Measurements from ENCODE around the gene ABCC8. TPM values are rescaled to one million over a fixed set of nuclear protein-coding genes. Genes with fewer than 3 reads are reported as not detected.
A peak's percentile ranks its signal among the peaks of the same experiment; 100 is the strongest.

Gene ABCC8
- total RNA-seq, 1 donor from 2014 or later, result not detected

DNA sequence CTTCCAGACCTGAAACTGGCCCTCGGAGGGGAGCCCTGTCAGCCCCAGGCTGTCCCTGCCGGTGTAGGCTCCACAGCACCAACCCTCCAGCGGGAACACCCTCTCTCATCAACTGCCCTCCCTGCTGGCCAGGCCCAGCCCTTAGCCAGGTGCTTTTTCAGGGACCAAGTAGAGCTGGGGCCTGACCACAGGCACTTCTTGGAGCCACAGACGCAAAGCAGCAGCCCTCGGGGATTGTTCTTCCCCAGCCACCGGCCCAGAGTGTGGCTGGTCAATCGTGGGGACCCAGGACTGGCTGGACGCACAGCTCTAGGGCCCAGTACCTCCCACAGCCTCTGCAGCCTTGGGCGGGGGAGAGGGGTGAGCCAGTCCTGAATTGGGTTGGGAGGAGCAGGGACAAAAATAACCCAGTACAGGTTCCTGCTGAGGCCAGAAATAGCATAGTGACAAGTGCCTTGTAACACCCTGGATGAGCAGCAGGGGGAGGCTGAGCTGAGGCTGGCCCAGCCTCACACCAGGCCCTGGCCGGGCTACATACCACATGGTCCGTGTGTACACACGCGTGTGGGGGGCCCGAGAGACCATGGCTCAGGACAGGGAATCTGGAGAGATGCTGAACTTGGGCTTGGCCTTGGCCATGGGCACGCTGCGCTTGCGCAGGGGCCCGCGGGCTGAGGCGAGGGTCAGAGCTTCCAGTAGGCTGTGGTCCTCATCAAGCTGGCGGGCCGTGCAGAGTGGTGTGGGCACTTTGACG lies 90.1 kb downstream of the ABCC8 start:
- ATAC-seq (ENCODE audit: low read depth), result peak; percentile 26
- no peaks in the 10 kb centered on the region for H3K9me3 Mint-ChIP-seq

DNA sequence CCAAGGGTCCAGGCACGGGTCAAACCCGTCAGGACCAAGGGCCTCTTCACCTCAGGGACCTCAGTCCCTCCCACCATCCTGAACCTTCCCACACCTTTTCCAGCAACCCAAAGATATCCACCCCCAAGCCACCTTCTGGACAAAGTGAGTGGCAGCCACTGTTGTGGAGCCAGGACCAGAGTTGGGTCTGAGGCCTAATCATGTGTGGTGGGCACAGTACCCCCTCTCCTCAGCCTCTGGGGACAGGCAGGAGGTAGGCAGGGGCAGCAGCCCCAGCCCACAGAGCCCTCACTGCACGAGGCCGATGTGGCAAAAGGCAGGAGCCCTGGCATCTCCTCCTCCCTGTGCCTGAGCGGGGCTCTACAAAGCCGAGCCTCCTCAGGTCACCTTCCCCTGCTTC lies 90.7 kb downstream of the ABCC8 start:
- Mint-ChIP-seq H3K4me3 (no peak overlapping the region), H3K27me3 (no peaks in the 10 kb centered on the region), H3K27ac (no peak overlapping the region), H3K4me1 (peaks cover 8% of the 10 kb centered on the region), H3K9me3 (no peaks in the 10 kb centered on the region), H3K36me3 (ENCODE audit: low read depth) (no peaks in the 10 kb centered on the region)
- CTCF ChIA-PET, result interaction anchor here (1.2 to 2.8 kb wide), 2 partner anchors 118 to 602 kb away, joined by 3 to 34 read pairs; no protein-coding TSS in a partner anchor
- POLR2A ChIA-PET, result no interaction called here
- no peak for DNase-seq
- intact Hi-C loops (cut with micrococcal nuclease), result loop anchor here (2.0 to 10.0 kb wide), 7 partner anchors 155 to 601 kb away; partner anchors contain the start of genes KCNC1, PIK3C2A and RPS13
- no peak for ATAC-seq (ENCODE audit: low read depth)
- TF ChIP-seq, protein P1, sequence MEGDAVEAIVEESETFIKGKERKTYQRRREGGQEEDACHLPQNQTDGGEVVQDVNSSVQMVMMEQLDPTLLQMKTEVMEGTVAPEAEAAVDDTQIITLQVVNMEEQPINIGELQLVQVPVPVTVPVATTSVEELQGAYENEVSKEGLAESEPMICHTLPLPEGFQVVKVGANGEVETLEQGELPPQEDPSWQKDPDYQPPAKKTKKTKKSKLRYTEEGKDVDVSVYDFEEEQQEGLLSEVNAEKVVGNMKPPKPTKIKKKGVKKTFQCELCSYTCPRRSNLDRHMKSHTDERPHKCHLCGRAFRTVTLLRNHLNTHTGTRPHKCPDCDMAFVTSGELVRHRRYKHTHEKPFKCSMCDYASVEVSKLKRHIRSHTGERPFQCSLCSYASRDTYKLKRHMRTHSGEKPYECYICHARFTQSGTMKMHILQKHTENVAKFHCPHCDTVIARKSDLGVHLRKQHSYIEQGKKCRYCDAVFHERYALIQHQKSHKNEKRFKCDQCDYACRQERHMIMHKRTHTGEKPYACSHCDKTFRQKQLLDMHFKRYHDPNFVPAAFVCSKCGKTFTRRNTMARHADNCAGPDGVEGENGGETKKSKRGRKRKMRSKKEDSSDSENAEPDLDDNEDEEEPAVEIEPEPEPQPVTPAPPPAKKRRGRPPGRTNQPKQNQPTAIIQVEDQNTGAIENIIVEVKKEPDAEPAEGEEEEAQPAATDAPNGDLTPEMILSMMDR (IDR thresholded peaks at IDR 0.05), result no peak

More for the DNA sequence above, 90.1 kb downstream of the ABCC8 start:
- intact Hi-C loops (cut with micrococcal nuclease), result loop anchor here (5.0 to 10.0 kb wide), 6 partner anchors 182 to 602 kb away; partner anchors contain the start of genes KCNC1, PIK3C2A and RPS13
- no peak for DNase-seq
- ChIA-PET CTCF (interaction anchor here (0.7 to 1.2 kb wide), 3 partner anchors 17 to 602 kb away, joined by 3 to 4 read pairs (median 3); no protein-coding TSS in a partner anchor), POLR2A (no interaction called here)
- no peaks in the 10 kb centered on the region for H3K36me3 Mint-ChIP-seq (ENCODE audit: low read depth)
- H3K27me3 Mint-ChIP-seq, result no peaks in the 10 kb centered on the region
- H3K4me3 Mint-ChIP-seq, result no peak overlapping the region
- peaks cover 14% of the 10 kb centered on the region for H3K4me1 Mint-ChIP-seq
- TF ChIP-seq, protein P1 (IDR thresholded peaks at IDR 0.05), result no peak
- H3K27ac Mint-ChIP-seq, result no peak overlapping the region

DNA sequence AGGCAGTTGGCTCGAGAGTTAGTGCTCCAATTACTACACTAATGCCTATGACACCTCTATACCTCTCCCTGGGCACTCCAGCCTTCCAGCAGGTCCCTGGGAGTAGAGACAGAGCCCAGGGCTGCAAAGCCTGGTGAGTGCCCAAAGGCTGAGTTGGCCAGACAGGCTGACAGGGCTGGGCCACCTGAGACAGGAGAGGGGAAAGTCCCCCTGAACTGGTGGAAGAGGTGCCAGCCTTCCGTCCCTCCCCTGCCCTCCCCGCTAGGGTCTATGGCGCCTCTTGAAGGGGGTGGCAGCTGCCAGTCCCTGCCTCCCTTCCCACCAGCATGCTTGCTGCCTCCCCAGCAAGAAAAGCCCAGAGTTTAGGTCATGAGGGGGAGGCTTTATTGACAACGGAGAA lies 91.2 kb downstream of the ABCC8 start:
- intact Hi-C loops (cut with micrococcal nuclease), result loop anchor here (2.0 to 10.0 kb wide), 7 partner anchors 155 to 601 kb away; partner anchors contain the start of genes KCNC1, PIK3C2A and RPS13
- POLR2A ChIA-PET, result no interaction called here
- no peak overlapping the region for H3K27ac Mint-ChIP-seq

DNA sequence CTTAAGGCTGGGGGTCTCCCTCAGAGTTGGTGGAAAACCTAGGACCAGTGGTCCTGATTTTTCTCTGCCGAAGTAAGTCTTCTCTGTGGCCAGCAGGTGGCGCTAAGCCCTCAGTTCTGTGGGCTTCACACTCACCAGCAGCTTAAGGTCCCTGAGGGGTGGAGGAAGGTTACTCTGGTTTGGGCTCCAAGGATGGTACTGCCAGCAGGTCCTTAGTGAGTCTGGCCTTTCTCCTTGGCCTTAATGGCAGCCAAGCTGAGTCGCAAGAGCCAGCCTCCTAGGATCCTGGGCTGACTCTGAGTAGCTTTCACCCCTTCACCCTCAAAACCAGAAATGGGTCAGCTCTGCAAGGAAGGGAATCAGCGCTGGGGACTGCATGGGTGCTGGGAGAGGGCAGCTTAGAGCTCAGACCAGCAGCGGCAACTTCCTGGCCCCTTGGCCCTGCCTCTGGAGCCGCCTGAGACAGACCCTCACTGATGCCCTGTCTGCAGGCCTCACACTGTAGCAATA lies 92.6 kb downstream of the ABCC8 start:
- Mint-ChIP-seq H3K27me3 (no peaks in the 10 kb centered on the region), H3K9me3 (no peaks in the 10 kb centered on the region), H3K27ac (no peak overlapping the region), H3K4me1 (peaks cover 3% of the 10 kb centered on the region), H3K4me3 (no peak overlapping the region), H3K36me3 (ENCODE audit: low read depth) (no peaks in the 10 kb centered on the region)
- CTCF ChIA-PET, result interaction anchor here (0.6 to 2.9 kb wide), 15 partner anchors 9 to 439 kb away, joined by 3 to 34 read pairs (median 5); no protein-coding TSS in a partner anchor
- peak; percentile 66 for ATAC-seq (ENCODE audit: low read depth)
- POLR2A ChIA-PET, result no interaction called here
- TF ChIP-seq, protein P1 (IDR thresholded peaks at IDR 0.05), result peak; percentile 69
- peak; percentile 65 for DNase-seq
- intact Hi-C loops (cut with micrococcal nuclease), result loop anchor here (1.0 to 10.0 kb wide), 8 partner anchors 120 to 599 kb away; partner anchors contain the start of genes PIK3C2A and RPS13

More for the DNA sequence above, 91.2 kb downstream of the ABCC8 start:
- no peaks in the 10 kb centered on the region for H3K36me3 Mint-ChIP-seq (ENCODE audit: low read depth)
- no peaks in the 10 kb centered on the region for H3K9me3 Mint-ChIP-seq
- DNase-seq (no peak), ATAC-seq (ENCODE audit: low read depth) (no peak)
- TF ChIP-seq, protein P1 (IDR thresholded peaks at IDR 0.05), result no peak
- H3K4me3 Mint-ChIP-seq, result no peak overlapping the region
- no peaks in the 10 kb centered on the region for H3K27me3 Mint-ChIP-seq
- CTCF ChIA-PET, result interaction anchor here (2.4 to 2.9 kb wide), 3 partner anchors 119 to 143 kb away, joined by 9 to 34 read pairs (median 22); no protein-coding TSS in a partner anchor
- peaks cover 8% of the 10 kb centered on the region for H3K4me1 Mint-ChIP-seq

DNA sequence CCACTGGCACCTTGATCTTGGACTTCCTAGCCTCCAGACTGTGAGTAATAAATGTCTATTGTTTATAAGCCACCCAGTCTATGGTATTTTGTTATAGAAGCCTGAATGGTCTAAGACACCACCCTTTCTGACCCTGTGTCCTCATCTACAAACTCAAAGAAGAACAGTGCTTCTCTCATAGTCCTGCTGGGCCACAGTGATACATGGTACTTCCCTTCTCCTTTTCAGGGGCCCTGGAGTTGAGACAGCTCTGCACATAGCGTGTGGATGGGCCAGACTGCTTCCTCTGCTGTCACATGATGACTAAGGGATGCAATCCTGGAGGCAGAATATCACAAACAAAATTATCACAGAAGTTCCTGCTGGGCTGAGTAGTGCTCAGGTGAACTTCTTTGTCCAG lies 93.2 kb downstream of the ABCC8 start:
- peaks cover under 1% of the 10 kb centered on the region for H3K4me1 Mint-ChIP-seq
- POLR2A ChIA-PET, result no interaction called here
- H3K27me3 Mint-ChIP-seq, result no peaks in the 10 kb centered on the region
- H3K4me3 Mint-ChIP-seq, result no peak overlapping the region
- intact Hi-C loops (cut with micrococcal nuclease), result loop anchor here (10.0 kb wide), 3 partner anchors 179 to 599 kb away; partner anchors contain the start of genes PIK3C2A and RPS13
- ATAC-seq (ENCODE audit: low read depth), result no peak
- TF ChIP-seq, protein P1 (IDR thresholded peaks at IDR 0.05), result no peak
- CTCF ChIA-PET, result interaction anchor here (0.9 to 2.9 kb wide), 8 partner anchors 8 to 154 kb away, joined by 4 to 34 read pairs (median 8); no protein-coding TSS in a partner anchor
- no peak for DNase-seq
- no peaks in the 10 kb centered on the region for H3K36me3 Mint-ChIP-seq (ENCODE audit: low read depth)
- no peaks in the 10 kb centered on the region for H3K9me3 Mint-ChIP-seq
- H3K27ac Mint-ChIP-seq, result no peak overlapping the region
